Measurements from ENCODE around the gene TMIE.
"Not testable (repeated sequence)": the region's sequence is repeated elsewhere in the genome, so short reads cannot be mapped to it uniquely, and the experiment has no call there.

TMIE gene

GRCh38 chr3:46729038-46729437 is 27.8 kb downstream of the TMIE start:
- DNase-seq = no peak

DNA sequence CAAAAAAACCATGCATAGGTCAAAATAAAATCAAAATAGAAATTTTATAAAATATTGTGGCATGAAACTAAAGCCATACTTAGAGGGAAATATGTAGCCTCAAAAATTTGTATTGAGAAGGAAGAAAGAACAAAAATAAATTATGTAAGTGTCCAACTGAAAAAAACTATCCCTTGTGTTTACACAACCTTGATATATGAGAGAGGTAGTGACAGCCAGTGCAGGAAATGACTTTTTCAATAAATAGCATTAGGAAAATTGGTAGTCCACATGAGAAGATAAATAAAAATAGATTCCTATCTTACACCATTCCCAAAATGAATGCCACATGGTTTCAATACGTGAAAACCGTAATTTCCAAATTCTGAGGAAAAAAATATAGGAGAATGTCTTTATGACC is 29.6 kb downstream of the TMIE start:
- DNase-seq = no peak

- no peak for DNase-seq
Observed at GRCh38 chr3:46731795-46732194, 30.6 kb downstream of the TMIE start.

DNA sequence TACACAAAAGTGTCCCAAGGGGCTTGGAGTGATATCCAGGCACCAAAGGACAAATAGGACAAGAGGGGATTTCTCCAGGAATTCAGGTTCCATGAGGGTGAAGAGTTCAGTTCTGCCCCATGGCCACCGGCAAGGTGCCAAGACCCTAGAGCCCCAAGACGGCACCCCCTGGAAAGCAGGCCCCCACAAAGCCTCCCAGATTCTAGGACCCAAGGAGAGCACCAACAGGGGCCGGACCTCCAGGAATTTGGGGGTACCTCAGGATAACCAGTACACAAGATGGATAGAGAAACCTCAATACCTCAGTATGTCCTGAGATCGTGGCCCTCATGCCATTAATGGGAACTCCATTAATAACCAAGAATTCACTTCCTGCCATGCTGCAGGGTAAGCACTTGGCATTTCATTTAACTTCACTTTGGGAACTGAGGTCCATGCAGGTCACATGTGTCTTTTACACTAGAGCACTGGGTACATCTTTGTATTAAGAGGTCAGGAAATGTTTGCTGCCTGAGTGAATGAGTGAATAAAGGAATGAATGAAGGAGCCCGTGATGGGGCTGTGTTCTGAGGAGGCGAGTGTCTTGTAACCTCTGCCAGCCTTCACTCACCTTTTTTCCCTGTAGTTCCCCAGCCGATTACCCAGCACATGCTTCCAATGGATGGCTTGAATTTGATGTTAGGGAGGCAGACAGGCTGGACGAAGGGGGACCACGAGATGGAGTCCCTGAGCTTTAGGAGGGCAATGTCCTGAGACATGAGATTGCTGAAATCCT is 32.0 kb downstream of the TMIE start:
- no peak for DNase-seq

- DNase-seq = no peak
Observed at GRCh38 chr3:46734773-46735172, 33.6 kb downstream of the TMIE start.

DNA sequence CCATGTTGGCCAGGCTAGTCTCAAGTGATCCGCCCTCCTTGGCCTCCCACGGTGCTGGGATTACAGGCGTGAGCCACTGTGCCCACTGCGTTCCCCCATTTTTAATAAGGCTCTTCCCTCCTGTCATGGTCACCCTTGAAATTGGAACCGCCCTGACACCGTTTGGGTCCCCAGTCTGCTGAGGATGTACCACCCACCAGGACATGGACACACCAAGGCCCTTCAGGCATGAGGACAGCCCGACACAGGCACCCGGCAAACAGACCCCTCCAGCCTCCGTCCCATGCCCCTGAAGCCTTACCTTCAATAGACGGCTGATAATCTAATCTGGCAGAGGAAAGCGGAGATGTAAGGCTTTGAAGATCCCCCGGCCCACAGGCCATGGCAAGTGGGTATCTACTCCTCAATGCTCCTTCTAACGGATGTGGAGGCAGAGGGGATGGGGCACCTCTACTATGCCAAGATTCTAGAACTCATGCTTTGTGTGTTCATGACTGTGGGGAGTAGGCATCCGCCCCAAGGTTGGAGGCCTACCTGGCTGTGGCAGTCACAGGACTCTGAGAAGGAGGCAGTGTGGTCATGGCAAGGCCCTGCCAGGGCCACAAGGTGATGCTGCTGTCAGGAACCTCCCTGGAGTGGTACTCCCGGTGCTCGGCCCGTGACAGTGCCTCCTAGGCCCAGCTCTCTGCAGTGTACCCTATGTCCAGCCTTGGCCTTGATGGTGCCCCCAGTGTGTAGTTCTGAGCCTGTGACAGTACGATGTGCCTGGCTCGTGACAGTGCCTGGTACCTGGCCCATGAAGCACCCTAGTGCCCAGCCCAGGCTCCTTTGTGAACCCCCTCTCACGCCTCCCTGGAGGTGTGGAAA is 35.0 kb downstream of the TMIE start:
- no peak for DNase-seq

DNA sequence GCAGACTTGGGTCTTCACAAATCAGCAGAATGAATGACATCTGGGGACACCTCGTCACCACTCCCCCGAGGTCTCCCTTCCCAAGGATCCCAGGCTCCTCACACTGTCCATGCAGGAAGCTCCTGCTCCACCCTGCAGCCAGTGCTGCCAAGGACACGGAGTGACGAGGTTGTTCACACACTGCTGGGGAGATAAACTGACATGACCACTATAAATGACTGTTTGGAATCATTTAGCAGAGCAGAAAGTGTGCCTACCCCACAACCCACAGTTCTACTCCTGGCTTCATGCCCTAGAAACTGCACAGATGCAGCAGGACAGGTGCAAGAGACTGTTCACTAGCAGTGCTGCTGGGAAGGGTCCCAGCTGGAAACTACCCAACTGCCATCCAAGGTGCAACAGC is 36.1 kb downstream of the TMIE start:
- no peak for DNase-seq

DNA sequence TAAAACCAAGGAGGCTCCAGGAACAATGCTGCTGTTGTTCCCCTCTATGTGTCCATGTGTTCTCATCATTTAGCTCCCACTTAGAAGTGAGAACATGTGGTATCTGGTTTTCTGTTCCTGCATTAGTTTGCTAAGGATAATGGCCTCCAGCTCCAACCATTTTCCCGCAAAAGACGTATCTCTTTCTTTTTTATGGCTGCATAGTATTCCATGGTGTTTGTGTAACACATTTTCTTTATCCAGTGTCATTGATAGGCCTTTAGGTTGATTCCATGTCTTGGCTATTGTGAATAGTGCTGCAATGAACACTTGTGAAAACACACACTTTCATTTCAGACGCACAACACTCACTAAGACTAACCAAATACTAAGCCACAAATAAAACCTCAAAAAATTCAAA is 38.4 kb downstream of the TMIE start:
- not testable (repeated sequence) for DNase-seq

- no peak for DNase-seq
Observed at GRCh38 chr3:46742992-46743585, 41.9 kb downstream of the TMIE start.

- no peak for DNase-seq
Observed at GRCh38 chr3:46746711-46747110, 45.5 kb downstream of the TMIE start.

DNA sequence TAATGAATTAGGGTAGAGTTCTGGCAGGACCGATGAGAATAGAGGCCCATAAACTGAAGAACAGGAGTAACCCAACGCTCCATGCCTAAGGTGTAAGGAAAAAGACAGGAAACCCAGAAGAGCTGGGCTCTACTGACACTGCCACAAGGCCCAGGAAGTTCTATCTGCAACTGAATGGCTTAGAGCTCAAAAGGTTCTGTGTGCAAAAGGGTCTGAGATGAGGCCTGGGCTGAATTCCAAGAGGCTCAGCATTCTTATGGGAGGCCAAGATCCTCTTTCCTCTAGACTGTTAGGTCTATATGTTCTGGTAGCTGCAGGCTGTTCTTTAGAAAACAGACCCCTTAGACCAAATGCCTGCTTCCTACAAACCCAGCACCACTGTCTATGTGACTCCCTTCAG is 47.0 kb downstream of the TMIE start:
- no peak for DNase-seq

- DNase-seq = no peak
Observed at GRCh38 chr3:46749129-46749528, 47.9 kb downstream of the TMIE start.

DNA sequence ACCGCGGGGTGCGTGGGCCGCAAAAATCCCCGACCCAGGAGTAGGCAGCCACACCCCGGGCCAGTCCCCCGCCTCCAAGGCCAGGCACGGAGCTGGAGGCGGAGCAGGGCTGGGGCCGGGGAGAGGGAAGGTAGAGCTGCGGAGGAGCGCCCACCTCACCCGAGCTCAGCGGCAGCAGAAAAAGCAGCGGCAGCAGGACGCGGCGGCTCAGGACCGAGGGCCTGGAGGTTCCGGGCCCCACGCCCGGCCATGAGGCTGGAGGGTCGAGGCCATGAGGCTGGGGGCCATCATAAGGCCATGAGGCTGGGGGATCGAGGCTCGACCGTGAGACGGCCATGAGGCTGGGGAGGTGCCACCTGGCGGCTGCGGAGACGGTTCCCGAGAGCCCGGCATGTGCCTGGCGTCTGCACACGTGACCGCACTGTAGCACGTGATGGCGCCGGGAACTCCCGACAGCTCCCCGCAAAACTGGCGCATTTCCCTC is 49.4 kb downstream of the TMIE start:
- DNase-seq = no peak

DNA sequence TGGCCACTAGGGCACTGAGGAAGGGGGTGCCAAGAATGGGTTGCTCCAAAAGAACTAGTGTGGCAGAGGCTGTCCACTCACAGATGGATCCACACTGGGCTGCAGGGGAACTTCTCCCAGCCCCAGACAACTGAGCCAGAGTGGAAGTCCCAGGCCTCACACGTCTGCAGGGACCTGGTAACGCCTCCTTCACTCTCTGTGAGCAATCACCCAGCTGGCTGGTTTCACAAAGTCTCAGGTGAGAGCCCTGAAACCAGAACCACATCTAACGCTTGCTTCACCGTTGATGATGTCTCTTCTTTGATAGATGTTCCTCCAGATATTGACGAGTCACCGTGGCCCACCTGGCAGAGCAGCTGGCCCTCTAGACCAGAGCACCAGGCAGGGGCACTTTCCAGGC is 51.9 kb downstream of the TMIE start:
- DNase-seq = not testable (repeated sequence)

DNA sequence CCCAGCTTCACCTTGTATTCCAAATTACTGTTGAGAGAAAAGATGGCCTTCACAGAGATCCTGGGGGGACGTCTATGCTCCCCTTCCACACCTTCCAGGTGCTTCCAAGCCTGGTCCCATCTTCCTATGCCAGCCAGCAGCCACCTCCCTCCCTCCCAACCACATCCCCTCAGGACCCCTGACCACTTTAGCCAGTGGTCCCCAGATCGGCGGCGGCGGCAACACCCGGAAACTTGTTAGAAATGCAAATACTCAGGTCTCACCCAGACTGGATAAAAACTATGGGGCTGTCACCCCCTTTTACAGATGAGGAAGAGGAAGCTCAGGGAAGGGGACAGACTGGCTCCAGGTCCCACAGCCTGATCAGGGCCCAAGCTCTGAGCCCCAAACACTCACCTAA is 54.5 kb downstream of the TMIE start:
- no peak for DNase-seq

- DNase-seq = no peak
Observed at GRCh38 chr3:46756642-46757041, 55.5 kb downstream of the TMIE start.

DNA sequence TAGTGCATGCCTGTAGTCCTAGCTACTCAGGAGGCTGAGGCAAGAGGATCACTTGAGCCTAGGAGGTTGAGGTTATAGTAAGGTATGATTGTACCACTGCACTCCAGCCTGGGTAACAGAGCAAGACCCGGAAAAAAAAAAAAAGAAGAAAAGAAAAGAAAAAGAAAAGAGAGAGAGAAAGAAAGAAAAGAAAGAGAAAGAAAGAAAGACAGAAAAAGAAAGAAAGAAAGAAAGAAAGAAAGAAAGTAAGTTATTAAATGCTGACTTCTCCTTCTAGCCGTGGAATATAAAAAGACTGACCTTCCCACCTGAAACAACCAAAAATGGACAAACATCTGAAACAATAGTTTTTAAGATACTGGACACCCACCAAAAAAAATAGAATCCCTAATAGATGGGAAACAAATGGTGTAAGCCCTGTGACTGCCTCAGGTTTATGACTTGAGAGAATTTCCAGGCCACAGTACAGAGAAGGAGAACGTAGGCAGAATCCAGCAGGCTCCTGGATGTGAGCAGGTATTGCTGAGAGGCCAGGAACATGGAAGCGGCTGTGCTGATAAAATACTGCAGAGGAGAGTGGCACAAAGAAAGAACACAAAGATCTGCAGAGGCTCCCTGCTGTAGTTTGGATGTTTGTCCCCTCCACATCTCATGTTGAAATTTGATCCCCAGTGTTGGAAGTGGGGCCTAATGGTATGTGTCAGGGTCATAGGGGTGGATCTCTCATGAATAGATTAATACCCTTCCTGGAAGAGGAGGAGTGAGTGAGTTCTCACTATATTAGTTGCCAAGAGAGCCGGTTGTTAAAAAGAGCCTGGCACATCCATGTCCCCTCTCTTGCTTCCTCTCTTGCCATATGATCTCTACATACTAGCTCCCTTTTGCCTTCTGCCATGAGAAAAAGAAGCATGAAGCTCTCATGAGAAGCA is 58.3 kb downstream of the TMIE start:
- DNase-seq = no peak

Measured in NCI-H446 treated with DMSO at 0.1 percent for 48 hours (cell line).